HG02970 (cell line): ENCODE results near the gene C1GALT1.
"Not testable (repeated sequence)": the region's sequence is repeated elsewhere in the genome, so short reads cannot be mapped to it uniquely, and the experiment has no call there.

Experiments
- ATAC-seq: cut with Tn5 transposase; IDR thresholded peaks from one replicate; pipeline ENCODE4 v1.9.1; 2021; ENCODE audit warnings: mild to moderate bottlenecking, moderate library complexity, moderate number of reproducible peaks; ENCODE audit not compliant: unreplicated experiment, low FRiP score

The C1GALT1 gene

DNA sequence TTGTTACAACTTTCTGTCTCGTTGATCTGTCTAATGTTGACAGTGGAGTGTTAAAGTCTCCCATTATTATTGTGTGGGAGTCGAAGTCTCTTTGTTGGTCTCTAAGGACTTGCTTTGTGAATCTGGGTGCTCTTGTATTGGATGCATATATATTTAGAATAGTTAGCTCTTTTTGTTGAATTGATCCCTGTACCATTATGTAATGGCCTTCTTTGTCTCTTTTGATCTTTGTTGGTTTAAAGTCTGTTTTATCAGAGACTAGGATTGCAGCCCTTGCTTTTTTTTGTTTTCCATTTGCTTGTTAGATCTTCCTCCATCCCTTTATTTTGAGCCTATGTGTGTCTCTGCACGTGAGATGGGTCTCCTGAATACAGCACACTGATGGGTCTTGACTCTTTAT is 17.2 kb downstream of the C1GALT1 start:
- not testable (repeated sequence) for ATAC-seq

DNA sequence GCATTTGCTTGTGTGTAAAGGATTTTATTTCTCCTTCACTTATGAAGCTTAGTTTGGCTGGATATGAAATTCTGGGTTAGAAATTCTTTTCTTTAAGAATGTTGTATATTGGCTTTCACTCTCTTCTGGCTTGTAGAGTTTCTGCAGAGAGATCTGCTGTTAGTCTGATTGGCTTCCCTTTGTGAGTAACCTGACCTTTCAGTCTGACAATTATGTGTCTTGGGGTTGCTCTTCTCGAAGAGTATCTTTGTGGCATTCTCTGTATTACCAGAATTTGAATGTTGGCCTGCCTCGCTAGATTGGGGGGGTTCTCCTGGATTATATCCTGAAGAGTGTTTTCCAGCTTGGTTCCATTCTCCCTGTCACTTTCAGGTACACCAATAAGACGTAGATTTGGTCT is 17.9 kb downstream of the C1GALT1 start:
- ATAC-seq, result not testable (repeated sequence)

DNA sequence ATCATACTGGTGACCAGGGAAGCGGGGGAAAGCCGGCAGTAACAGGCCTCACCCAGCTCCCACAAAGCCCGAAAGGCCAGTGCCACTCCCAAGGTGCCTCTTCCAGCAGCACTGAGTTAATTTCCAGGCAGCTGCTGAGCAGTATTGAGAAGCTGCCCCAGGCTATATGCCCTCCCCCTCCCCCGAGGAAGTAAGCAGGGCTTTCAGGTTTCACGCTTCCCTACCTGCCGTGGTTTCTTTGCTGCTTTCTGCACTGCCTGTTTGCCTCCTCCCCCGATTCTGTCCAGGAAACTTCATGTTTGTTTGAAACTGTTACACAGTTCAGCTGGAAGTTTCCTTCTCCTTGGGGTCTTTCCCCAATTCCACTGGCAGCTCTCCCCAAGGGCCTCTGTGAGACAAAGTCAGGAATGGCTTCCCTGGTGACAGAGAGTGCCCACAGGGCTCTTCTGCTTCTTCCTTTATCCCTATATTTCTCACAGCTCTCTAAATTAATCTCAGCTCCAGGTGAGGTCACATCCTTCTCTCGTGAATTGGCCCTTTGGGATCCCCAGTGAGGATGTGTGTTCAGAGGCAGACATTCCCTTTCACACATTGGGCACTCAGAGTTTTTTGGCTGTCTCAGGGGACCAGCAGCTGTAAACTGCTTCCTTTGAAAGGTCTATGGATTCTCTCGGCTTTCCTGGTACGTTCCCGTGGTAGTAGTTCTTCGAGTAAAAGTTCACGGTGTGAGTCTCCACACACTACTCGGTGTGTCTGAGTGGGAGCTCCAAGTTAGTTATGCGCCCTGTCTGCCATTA is 19.4 kb downstream of the C1GALT1 start:
- ATAC-seq, result no peak

DNA sequence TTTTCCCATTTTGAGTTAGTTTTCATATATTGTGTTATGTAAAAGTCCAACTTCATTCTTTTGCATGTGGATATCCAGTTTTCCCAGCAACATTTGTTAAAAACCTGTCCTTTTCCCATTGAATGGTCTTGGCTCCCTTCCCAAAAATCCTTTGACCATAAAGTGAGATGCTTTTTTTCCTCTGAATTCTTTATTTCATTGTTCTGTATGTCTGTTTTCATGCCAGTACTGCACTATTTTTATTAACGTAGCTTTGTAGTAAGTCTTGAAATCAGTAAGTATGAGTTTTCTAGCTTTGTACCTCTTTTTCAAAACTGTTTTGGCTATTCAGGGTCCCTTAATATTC is 20.0 kb downstream of the C1GALT1 start:
- no peak for ATAC-seq

DNA sequence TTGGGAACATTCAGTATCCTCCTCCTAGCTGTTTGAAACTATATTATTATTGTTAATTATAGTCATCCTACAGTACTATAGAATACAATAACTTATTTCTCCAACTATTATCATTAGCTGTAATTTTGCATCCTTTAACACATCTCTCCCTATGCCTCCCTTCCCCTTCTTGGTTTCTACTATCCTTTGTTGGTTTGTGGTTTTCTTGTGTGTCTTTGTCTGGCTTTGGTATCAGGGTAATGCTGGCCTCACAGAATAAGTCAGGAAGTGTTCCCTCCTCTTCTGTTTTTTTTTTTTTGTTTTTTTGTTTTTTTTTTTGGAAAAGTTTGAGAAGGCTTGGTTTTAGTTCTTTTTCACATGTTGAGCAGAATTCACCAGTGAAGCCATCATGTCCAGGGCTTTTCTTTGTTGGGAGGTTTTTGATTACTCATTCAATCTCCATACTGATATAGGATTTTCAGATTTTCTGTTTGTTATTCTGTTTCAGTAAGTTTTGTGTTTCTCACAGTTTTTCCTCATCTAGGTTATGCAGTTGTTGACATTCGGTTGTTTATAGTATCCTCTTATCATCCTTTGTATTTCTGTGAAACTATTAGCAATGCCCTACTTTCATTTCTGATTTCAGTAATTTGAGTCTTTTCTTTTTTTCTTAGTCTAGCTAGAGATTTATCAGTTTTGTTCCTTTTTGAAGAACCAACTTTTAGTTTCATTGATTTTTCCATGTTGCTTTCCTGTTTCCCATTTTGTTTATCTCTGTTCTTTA is 21.6 kb downstream of the C1GALT1 start:
- no peak for ATAC-seq

- no peak for ATAC-seq
Observed at GRCh38 chr7:7207876-7208275, 25.5 kb downstream of the C1GALT1 start.

DNA sequence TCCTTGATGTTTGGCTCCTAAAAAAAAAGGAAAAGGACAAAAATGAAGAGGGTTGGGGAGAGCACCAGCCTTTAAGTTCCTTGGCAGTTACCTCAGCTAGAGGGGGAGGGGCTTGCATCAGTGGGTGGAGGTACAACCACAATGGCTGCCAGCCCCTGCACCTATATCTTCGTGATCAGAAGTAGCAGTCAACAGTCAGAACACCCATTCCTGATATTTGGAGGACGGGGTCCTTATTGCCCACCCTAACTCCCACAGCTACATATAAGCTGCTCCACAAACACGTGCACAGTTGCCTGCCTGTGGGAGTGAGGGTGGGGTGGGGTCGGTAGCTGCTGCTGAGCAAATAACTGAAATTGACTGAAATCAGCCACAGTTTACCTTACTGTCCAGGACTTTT is 26.2 kb downstream of the C1GALT1 start:
- ATAC-seq, result no peak

DNA sequence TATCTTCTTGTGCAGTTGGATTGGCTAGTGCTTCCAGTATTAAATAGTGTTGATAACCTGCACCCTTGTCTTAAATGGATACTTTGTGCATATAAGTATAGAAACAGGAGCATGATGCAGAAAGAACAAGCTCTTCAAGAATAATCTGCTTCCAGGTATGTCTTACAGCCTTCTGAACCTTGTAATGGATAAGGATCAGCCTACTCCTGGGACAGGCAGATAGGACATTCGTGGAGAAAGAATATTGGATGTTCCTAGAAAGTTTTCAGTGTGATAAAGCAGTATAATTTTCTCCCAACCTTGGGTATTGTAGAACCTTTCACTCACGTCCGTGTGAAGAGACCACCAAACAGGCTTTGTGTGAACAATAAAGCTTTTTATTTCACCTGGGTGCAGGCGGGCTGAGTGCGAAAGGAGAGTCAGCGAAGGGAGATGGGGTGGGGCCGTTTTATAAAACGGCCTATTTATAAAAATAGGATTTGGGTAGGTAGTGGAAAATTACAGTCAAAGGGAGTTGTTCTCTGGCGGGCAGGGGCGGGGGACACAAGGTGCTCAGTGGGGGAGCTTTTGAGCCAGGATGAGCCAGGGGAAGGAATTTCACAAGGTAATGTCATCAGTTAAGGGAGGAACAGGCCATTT is 27.2 kb downstream of the C1GALT1 start:
- ATAC-seq, result no peak

DNA sequence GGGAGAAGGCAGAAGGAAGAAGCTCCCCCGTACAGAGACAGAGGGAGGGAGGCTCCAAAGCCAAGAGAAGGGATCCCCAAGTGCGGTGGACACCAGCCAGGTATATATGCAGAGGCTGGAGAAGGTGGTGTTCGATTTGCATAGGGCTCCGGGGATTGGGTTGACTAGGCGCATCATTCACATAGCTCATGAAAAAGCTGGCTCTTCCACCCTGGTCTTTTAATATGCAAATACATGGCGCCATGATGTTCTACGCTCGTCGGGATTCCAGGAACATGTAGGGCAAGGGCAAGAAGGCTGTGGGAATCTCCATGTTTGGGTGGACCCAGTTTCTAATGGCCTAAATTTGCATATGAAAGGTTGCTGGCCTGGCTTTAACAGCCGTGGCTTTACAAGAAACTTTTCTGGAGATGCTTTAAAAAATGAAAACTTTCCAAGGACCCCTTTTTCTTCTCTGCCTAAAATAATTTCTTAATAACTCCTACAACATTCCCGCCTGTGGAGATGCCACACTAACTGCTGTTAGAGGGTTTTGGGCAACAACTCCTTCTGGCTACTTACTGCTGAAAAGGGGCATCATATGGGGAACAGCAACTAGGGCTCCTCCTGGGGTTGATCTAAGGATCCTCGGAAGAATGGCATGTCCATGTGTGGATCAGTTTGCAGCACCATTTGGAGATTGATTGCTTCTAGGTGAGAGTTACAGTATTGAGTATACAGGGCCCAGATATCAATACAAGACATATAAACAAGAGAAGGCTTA is 28.3 kb downstream of the C1GALT1 start:
- no peak for ATAC-seq

DNA sequence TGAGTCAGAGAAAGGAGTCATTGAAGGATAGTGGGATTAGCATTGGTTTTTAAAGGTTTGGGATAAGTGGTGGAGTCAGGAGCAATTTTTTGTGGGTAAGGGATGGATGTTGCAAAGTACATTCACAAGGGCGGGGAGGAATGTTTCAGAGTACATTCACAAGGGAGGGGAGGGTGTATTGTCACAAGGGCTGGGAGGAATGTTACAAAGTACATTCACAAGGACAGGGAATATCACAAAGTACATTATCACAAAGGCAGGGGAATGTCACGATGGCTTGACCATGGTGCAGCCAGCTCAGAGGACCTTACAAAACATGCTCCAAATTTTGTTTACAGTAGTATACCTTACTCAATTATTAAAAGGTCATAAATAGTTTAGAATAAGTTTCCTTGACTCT is 30.3 kb downstream of the C1GALT1 start:
- ATAC-seq, result no peak

- ATAC-seq, result no peak
Observed at GRCh38 chr7:7214398-7215347, 32.3 kb downstream of the C1GALT1 start.

DNA sequence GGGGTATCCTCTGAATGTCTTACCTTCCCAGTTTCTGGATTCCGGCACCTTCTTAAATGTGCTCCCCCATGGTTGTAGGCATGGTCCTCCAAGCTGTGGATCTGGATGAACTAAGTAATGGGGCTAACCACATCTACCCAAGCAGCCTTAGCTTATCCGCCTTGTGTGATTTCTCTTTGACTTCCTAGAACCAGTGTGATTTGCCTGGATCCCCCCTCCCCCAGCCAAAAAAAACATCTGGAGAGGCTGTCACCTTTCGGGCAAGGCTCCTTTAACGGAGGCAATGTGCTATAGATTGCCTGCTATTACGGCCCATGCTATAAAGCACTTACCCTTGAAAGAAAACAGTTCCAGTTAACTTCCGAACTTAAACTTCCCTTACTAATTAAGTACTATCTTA is 33.9 kb downstream of the C1GALT1 start:
- no peak for ATAC-seq

DNA sequence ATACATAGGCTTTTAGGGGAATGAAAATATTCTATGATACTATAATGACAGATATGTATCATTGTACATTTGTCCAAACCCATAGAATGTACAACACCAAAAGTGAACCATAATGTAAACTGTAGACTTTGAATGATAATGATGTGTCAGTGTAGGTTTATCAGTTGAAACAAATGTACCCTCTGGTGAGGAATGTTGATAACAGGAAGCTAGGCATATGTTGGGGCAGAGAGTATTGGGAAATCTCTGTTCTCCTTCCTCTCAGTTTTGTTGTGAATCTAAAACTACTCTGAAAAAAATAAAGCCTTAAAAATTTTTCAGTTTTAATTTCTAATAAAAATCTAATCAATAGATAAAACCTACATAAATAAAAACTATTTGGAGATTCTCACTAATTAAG is 36.9 kb downstream of the C1GALT1 start:
- ATAC-seq, result no peak

GRCh38 chr7:7220821-7221220 is 38.5 kb downstream of the C1GALT1 start:
- ATAC-seq, result no peak

DNA sequence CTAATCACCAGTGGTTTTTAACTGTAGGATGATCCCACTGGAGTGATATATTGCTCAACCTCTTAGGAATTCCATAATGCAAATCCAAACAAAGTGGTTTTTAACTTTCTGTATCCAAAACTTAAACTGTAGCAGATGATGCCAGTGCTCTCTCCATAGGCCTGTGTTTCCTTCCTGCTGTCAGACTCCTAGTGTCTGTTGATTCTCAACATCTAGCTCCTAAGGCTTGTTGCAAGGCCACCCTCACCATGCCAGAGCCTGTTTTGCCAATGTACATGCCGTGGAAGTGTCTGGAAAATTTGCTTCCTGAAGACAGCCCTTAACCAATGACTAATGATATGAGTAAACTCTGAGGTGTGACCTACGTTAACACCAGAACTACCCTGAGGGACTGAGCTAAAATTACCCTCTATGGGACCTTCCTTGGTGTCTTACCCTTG is 39.3 kb downstream of the C1GALT1 start:
- no peak for ATAC-seq

DNA sequence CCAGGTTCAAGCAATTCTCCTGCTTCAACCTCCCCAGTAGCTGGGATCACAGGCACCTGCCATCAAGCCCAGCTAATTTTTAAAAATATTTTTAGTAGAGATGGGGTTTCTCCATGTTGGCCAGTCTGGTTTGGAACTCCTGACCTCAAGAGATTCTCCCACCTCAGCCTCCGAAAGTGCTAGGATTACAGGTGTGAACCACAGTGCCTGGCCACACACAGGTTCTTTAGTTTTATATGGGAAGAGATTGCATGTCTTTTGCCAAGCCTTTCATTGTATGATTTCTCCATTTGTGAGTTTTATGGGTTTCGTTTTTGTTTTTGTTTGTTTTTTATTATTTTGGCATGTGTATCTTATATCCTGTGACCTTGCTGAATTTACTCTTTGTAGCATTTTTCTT is 40.9 kb downstream of the C1GALT1 start:
- ATAC-seq, result no peak

GRCh38 chr7:7226407-7226806 is 44.1 kb downstream of the C1GALT1 start:
- ATAC-seq, result no peak

DNA sequence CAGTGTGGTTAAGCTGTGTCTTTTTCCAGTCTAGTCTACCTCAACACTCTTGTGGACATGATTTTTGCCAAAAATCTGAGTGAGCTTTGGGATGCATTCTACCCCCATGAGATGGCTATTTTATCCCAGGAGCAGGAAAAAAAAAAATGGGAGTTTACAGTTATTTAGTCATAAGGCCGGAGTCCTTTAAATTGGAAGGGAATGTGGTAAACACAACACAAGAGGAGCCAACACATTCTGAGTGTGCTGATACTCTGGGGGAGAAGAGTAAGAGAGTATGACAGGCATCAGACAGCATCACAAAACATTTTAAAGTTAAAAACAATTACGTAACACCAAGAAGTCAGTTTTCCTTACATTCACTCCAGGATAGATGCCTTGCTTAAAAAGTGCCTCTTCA is 46.1 kb downstream of the C1GALT1 start:
- no peak for ATAC-seq

- no peak for ATAC-seq
Observed at GRCh38 chr7:7228967-7229366, 46.6 kb downstream of the C1GALT1 start.

DNA sequence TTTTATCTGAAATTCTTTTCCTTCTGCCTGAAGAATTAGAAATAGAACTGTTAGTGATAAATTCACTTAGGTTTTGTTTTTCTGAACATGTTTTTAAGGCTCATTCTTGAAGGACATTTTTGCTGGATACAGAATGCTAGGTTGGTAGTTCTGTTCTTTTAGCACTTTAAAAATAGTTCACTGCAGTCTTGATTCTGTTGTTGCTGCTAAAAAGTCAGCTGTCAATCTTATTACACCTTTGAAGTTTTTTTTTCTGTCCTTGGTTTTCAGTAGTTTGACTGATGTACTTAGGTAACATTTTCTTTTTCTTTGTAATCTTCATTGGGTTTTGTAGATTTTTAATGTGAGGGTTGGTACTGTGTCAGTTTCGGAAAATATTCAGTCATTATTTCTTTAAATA is 48.7 kb downstream of the C1GALT1 start:
- no peak for ATAC-seq
